ACC112 (cell line): ENCODE measurements around the gene OR11A1.

Experiments used
- H2AFZ ChIP-seq: fragments of 200-600 bp; sonication (generic); one replicate; pipeline ENCODE4 v1.6.0; 2017; ENCODE audit warnings: antibody characterized with exemption, low read length; ENCODE audit not compliant: unreplicated experiment
- H3K27ac ChIP-seq: fragments of 200-600 bp; sonication (generic); 2 replicates; pipeline ENCODE4 v1.5.1; 2014; ENCODE audit warnings: low read depth, mild to moderate bottlenecking, antibody characterized with exemption, low read length, moderate library complexity
- H3K27me3 ChIP-seq: fragments of 200-600 bp; sonication (generic); 2 replicates; pipeline ENCODE4 v1.6.1; 2014; ENCODE audit warnings: mild to moderate bottlenecking, antibody characterized with exemption, low read length, moderate library complexity, mixed read lengths; ENCODE audit not compliant: insufficient read depth
- H3K36me3 ChIP-seq: fragments of 200-600 bp; sonication (generic); 2 replicates; pipeline ENCODE4 v1.6.1; 2016; ENCODE audit warnings: mild to moderate bottlenecking, antibody characterized with exemption, low read length, moderate library complexity, mixed read lengths; ENCODE audit not compliant: insufficient read depth
- H3K4me1 ChIP-seq: fragments of 200-600 bp; sonication (generic); one replicate; pipeline ENCODE4 v1.6.1; 2016; ENCODE audit warnings: low read length, mixed read lengths; ENCODE audit not compliant: insufficient read depth, unreplicated experiment, control insufficient read depth
- H3K4me3 ChIP-seq: fragments of 200-600 bp; sonication (generic); 2 replicates; pipeline ENCODE4 v1.5.1; 2014; ENCODE audit warnings: mild to moderate bottlenecking, low read depth, low read length
- H3K79me2 ChIP-seq: fragments of 200-600 bp; sonication (generic); one replicate; pipeline ENCODE4 v1.6.0; 2016; ENCODE audit warnings: low read length; ENCODE audit not compliant: control insufficient read depth, unreplicated experiment, insufficient read depth

Gene OR11A1

DNA sequence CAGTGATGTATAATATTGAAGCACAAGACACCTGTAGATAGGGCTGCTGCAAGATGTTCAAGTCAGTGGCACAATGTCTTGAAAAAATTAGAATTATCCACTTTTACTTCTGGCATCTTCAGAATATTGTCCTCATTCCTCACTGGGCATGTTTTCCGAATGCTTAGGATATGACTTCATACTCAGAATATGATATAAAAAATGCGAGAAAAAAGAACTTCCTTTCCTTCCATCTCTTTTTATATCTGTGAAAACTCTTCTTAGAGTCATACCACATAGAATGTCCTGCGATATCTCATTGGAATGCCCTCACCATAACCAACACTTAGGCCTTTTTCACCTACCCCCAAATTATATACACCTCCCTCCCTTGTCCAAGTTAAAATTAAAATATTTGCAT is 26.3 kb upstream of the OR11A1 start:
- no peaks in the 10 kb centered on the region for H3K4me1 ChIP-seq
- no peak overlapping the region for H3K27ac ChIP-seq
- H3K79me2 ChIP-seq, result no peaks in the 10 kb centered on the region
- no peaks in the 10 kb centered on the region for H3K27me3 ChIP-seq
- no peak overlapping the region for H3K4me3 ChIP-seq
- H2AFZ ChIP-seq, result no peak overlapping the region
- H3K36me3 ChIP-seq, result no peaks in the 10 kb centered on the region

DNA sequence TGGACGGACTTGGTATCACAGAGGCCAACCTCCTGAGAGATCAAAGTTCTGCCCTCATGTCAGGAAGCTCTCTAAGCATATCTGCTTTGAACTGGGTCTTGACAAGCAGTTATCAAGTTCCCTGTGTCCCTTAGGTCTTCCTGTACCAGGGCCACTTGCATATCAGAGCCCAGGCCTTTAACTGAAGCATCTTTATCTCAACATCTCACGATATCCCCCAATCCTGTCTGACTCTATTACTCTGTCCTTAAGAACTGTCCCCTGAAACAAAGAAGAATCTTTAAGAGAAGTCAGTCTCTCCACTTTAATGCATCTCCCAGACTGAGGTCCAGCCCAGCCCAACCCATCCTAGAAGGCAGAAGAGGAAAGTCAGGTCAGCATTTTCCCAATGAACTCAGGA is 22.7 kb upstream of the OR11A1 start:
- Histone ChIP-seq H3K4me1 (no peaks in the 10 kb centered on the region), H3K27me3 (no peaks in the 10 kb centered on the region), H3K79me2 (no peaks in the 10 kb centered on the region), H3K4me3 (no peak overlapping the region), H2AFZ (no peak overlapping the region), H3K27ac (no peak overlapping the region), H3K36me3 (no peaks in the 10 kb centered on the region)

- Histone ChIP-seq H3K27ac (no peak overlapping the region), H3K27me3 (no peaks in the 10 kb centered on the region), H3K4me1 (no peaks in the 10 kb centered on the region), H2AFZ (no peak overlapping the region), H3K79me2 (no peaks in the 10 kb centered on the region), H3K4me3 (no peak overlapping the region), H3K36me3 (no peaks in the 10 kb centered on the region)
Measured at GRCh38 chr6:29478740-29479139, 21.9 kb upstream of the OR11A1 start.

DNA sequence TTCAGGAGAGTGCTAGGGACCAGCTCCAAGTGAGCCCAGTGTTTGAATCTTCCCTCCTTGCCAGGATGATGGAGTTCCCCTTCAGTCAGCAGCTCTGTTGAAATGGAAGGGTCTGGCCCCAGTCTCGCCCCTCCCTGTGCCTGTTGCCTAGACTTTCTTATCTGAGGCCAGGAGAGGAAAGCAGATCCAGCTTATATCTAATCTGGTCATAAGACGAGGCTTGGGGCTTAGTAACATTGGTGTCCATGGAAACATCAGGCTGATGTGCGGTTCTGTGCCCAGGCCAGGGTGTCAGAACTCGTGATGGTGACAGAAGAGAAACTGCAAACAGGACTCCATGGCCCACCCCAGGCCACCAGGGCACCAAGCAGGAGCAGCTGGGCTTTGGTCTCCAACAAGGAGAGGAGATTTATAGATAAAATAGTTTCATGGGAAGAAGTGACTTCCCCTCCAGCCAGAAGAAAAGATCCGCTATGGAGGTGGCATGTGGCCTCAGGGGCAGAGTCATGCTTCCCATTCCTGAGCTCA is 21.1 kb upstream of the OR11A1 start:
- Histone ChIP-seq H2AFZ (no peak overlapping the region), H3K27ac (no peak overlapping the region), H3K36me3 (no peaks in the 10 kb centered on the region), H3K4me3 (no peak overlapping the region), H3K27me3 (no peaks in the 10 kb centered on the region), H3K79me2 (no peaks in the 10 kb centered on the region), H3K4me1 (no peaks in the 10 kb centered on the region)

DNA sequence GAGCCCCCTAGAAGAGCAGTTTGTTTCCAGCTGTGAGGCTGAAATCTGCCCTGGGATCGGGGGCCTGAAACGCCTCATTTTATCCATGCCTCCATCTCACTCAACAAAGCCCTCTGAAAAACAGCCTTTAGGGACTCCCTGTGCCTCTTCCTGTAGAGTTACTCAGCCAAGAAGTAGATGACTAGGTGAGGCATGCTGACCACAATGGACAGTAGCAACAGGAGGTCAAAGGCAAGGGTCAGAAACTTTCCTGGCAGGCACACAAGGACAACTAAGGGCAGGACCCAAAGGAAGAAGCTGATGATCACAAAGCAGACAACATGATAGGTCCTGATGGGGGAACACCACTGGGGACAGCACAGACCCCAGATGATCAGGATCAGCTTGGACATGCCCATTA is 18.1 kb upstream of the OR11A1 start:
- no peaks in the 10 kb centered on the region for H3K79me2 ChIP-seq
- no peaks in the 10 kb centered on the region for H3K4me1 ChIP-seq
- no peaks in the 10 kb centered on the region for H3K27me3 ChIP-seq
- H3K4me3 ChIP-seq, result no peak overlapping the region
- H3K36me3 ChIP-seq, result no peaks in the 10 kb centered on the region
- no peak overlapping the region for H3K27ac ChIP-seq
- no peak overlapping the region for H2AFZ ChIP-seq

DNA sequence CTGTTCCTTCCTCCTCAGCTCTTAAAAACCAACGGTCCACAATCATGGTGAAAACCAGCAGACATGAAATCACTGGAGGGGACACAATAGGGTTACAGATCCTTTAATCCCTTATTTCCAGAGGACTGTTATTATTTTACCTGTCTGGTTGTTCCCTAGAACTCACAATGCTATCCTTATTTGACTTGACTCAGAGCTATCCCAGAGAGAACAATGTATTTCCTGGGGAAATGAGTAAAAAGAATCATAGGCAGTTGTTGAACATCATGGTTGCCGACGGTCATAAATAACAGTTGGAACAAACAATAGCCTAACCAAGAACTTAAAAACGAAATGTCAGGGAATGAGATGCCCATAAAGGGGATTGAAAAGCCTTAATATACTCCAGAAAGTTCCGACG is 9.4 kb upstream of the OR11A1 start:
- Histone ChIP-seq H3K27ac (no peak overlapping the region), H3K4me3 (no peak overlapping the region), H3K79me2 (no peaks in the 10 kb centered on the region), H3K4me1 (no peaks in the 10 kb centered on the region), H3K36me3 (no peaks in the 10 kb centered on the region), H2AFZ (no peak overlapping the region), H3K27me3 (no peaks in the 10 kb centered on the region; the same call in 1 of the 2 replicates)

DNA sequence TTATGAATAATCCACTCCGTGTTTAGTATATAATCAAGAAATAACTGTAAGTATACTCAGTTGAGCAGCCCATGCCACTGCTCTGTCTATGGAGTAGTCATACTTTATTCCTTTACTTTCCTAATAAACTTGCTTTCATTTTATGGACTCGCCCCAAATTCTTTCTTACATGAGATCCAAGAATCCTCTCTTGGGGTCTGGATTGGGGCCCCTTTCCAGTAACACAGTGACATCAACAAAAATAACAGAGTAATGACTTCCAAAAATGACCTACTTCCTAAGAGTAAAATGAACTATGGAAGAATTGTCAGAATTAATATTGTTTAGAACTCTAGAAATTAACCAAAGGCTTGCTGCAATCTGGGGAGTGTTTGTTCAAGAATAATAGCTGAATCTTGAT is 8.9 kb upstream of the OR11A1 start:
- no peak overlapping the region for H3K4me3 ChIP-seq
- no peak overlapping the region for H2AFZ ChIP-seq
- no peaks in the 10 kb centered on the region for H3K36me3 ChIP-seq
- H3K79me2 ChIP-seq, result no peaks in the 10 kb centered on the region
- H3K27ac ChIP-seq, result no peak overlapping the region
- no peaks in the 10 kb centered on the region for H3K4me1 ChIP-seq
- H3K27me3 ChIP-seq, result no peaks in the 10 kb centered on the region; the same call in 1 of the 2 replicates

GRCh38 chr6:29465279-29465678 is 8.4 kb upstream of the OR11A1 start:
- Histone ChIP-seq H3K27me3 (no peaks in the 10 kb centered on the region; the same call in 1 of the 2 replicates), H3K27ac (no peak overlapping the region), H3K36me3 (no peaks in the 10 kb centered on the region), H3K4me1 (no peaks in the 10 kb centered on the region), H3K4me3 (no peak overlapping the region), H3K79me2 (no peaks in the 10 kb centered on the region), H2AFZ (no peak overlapping the region)

DNA sequence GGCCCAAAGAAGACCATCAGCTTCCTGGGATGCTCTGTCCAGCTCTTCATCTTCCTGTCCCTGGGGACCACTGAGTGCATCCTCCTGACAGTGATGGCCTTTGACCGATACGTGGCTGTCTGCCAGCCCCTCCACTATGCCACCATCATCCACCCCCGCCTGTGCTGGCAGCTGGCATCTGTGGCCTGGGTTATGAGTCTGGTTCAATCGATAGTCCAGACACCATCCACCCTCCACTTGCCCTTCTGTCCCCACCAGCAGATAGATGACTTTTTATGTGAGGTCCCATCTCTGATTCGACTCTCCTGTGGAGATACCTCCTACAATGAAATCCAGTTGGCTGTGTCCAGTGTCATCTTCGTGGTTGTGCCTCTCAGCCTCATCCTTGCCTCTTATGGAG is 5.2 kb upstream of the OR11A1 start:
- Histone ChIP-seq H3K79me2 (no peaks in the 10 kb centered on the region), H2AFZ (no peak overlapping the region), H3K27me3 (no peaks in the 10 kb centered on the region), H3K36me3 (no peaks in the 10 kb centered on the region), H3K4me3 (no peak overlapping the region), H3K4me1 (no peaks in the 10 kb centered on the region), H3K27ac (no peak overlapping the region)

DNA sequence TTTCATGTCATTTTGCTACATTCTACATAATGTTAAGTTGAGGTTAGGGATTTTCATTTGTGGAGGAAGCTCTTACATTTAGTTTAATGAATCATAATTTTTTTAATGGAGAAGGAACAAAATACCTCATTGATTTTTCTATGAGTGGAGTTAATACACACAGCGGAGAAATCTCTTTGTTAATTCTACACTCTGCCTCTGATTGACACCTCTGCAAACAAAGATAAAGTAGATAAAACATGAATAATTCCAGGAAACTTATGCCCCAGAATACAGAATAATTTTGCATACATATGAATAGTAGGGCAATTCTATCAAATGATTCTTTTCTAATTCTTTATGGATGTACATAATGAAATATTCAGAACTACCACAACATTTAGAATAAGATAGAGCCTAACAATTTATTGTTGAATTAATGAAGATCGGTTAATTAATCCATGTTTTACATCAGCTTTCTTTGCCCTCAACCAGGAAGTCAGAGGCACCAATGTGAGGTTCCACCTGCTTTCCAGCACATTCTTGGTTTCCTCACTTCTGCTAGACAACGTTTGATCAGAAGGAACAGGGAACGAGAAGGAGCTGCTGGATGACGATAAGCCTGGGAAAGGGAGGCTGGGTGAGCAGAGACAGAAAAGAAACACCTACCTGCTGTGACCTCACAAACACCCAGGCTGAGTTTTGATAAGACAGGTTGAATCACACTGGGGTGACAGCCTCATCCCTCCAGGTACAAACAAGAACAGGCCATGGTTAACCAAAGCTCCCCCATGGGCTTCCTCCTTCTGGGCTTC is 4.3 kb upstream of the OR11A1 start:
- H3K4me3 ChIP-seq, result no peak overlapping the region
- no peaks in the 10 kb centered on the region for H3K4me1 ChIP-seq
- no peaks in the 10 kb centered on the region for H3K36me3 ChIP-seq
- no peaks in the 10 kb centered on the region for H3K27me3 ChIP-seq
- no peak overlapping the region for H3K27ac ChIP-seq
- H3K79me2 ChIP-seq, result no peaks in the 10 kb centered on the region
- H2AFZ ChIP-seq, result no peak overlapping the region

GRCh38 chr6:29451471-29452193 is 5.2 kb downstream of the OR11A1 start:
- Histone ChIP-seq H3K79me2 (no peaks in the 10 kb centered on the region), H3K27ac (no peak overlapping the region), H3K36me3 (no peaks in the 10 kb centered on the region), H2AFZ (no peak overlapping the region), H3K4me1 (no peaks in the 10 kb centered on the region), H3K4me3 (no peak overlapping the region), H3K27me3 (no peaks in the 10 kb centered on the region)
